ENCODE measurements around the gene CKAP2L.

CKAP2L gene, protein sequence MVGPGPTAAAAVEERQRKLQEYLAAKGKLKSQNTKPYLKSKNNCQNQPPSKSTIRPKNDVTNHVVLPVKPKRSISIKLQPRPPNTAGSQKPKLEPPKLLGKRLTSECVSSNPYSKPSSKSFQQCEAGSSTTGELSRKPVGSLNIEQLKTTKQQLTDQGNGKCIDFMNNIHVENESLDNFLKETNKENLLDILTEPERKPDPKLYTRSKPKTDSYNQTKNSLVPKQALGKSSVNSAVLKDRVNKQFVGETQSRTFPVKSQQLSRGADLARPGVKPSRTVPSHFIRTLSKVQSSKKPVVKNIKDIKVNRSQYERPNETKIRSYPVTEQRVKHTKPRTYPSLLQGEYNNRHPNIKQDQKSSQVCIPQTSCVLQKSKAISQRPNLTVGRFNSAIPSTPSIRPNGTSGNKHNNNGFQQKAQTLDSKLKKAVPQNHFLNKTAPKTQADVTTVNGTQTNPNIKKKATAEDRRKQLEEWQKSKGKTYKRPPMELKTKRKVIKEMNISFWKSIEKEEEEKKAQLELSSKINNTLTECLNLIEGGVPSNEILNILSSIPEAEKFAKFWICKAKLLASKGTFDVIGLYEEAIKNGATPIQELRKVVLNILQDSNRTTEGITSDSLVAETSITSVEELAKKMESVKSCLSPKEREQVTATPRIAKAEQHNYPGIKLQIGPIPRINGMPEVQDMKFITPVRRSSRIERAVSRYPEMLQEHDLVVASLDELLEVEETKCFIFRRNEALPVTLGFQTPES

DNA sequence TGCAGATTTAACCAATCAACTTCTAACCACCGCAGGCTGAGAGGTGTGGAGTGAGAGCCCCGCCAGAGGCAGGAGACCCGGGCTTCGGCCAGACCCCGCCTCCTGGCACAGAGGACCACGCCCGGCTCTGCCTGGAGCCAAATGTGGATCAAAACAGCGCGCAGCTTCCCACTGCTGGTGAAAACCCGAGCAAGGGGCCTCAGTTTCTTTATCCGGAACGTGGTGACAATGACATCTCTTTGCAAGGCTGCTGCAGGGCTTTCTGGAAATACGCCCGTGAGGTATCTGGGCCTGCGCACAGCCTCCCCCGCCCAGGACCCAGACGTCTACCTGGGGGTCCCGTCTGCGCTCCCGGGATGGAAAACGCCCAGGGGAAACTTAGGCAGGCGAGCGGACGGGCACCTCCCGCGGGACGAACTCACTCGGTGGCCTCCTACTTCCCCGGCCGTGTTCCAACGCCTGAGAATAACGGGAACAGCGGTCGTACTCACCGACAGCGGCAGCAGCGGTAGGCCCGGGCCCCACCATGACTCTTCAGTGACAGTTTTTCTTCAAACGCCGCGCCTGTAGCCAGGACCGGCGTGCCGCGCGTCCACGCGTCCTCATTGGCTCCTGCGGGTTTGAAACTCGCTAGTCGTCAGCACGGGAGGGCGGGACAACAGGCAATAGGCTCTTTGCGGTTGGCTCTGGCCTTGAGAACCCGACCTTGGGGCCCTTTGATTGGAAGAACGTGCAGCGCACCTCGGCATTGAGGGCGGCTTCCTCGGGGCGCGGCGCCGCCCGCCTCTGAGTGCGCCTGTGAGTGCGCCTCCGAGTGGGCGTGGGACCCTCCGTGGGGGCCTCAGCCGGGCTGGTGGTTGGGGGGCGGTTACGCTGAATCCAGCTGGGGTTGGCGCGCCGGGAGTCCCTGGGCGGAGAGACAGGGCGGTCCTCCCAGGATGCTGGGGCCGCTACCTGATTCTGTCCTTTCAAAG lies at the start of gene CKAP2L:
CKAP2L (minus strand) TSS at position 539 of the 974 bp plus-strand sequence; CDS start at position 528, 11 bp downstream.
- DNase-seq (peak; percentile 94), ATAC-seq (peak; percentile 97)

DNA sequence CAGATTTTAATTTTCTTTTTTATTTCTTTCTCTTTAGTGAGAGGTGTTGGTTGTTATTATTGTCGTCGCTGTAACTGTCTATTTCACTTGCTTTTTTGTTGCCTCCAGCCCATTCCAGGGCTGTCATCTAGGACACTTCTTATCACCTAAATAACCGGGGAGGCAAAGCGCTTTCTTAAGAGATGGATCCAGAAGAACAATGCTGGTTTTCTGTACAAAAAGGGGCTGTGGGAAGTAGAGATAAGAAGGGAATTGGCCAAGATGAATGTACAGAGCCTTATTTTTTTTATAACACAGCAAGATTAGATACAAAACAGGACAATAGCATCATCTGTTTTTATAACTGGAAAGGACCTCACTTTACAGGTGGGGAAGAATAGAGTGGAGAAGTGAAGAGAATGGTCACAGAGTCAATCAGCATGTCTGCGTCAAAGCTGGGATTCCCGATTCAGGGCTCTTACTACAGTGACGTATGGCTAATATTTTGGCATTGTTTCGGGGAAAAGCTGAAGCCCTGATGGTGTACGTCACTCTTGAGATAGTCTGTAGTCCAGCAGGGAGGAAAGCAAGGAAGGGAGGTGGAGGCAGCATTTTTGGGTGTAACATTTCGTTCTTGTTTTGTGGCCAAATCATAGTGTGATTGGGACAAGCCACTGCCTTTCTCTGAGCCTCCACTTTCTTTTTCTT lies 49.0 kb upstream of the CKAP2L start:
- ATAC-seq, result no peak
- no peak for DNase-seq

DNA sequence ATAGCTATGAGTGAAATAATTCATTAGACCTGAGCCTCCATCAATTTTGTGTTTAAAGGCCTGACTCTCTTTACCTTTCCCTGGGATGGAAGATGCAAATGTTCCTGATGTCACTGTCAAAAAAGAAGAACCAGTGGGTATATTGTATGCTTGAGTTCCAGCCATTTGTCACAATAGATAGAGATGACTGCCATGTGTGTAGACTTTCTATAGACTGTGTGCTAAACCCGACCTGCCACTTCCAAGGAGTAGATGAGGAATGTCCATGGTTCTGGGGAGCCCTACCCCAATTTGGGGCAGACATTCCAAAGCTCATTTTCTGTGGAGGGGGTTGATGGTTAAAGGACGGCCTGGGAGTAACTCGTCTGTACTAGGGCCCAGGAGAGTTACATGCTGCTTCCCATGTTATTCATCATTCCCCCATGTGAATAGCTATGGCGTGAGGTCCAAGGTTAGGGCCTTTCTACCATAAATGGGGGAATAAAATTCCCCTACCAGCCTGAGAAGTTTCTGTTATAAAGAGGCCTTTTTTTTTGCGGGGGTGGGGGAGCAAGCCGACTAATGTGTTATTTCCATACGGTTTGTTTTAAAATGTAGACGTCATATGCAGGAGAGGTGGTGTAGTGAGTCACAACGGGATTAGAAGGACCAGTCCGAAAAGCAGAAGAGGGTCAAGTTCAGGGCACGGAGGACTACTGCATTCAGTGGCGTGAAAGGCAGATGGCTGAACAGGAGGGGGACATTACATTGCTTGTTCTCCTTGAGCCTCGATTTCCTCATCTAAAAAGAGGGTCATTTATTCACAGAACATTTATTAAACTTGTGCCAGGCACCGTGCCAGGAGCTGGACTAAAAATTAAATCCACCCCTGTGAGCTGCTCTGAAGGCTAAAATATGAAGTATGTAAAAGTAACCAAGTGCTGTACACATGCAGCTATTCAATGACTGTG lies 48.2 kb upstream of the CKAP2L start:
- no peak for DNase-seq
- ATAC-seq, result no peak

DNA sequence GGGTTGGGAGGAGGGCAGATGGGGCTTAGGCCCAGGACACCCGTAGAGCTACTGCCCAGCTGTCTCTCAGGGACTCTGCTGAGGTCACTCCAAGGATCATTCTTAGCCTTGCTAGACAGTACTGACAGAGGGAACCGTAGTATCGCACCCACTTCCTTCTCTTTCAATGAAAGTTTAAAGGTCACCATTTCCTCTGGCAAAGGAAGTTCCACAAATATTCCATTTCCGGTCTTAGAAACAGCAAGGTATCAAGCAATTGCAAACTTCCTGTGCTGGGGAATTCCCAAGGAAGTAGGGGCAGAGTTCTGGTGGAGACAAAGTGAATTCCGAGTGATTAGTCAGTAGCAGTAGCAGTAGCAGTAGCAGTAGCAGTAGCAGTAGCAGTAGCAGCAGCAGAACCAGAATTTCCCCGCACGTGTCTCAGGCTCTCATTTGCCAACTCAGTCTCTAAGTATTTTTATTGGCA lies 47.5 kb upstream of the CKAP2L start:
- DNase-seq, result no peak
- ATAC-seq, result peak; percentile 75

DNA sequence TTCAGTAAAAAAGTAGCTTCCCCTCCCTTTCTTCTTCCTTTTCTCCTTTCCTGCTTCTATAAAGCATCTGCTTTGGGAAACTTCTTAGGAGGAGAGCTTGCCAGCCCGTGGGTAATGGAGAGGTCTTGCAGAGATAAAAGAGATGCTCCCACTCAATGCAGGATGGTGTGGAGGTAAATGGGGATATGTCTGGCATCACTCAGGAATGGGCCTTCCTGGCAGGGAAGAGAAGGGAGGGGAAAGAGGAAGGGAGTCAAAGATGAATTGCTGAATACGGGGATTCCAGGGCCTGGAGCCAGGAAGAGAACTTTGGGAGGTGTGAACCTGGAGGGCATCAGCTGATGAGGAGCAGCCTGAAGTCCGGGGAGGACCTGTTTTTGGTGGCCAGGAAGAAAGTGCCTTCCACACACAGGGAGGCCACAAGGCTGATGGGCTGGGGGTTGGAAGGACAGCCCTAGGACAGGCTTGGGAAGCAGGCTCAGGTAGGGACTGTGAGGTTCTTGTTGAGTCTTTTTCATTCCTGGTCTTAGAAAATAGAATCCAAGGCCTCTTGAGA lies 46.9 kb upstream of the CKAP2L start:
- no peak for ATAC-seq
- no peak for DNase-seq

DNA sequence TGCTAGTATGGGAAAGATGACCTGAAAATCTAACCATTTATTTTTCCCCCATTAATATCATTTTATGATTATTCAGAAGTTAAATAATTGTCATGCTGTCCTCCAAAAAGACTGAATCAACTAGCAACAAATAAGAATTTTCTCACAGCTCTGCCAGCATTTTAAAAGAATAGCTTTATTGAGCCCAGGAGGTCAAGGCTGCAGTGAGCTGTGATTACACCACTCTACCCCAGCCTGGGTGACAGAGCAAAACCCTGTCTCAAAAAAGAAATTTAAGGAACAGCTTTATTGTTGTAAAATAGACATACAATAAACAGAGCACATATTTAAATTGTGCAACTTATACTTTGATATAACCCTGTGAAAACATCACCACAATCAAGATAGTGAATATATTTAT lies 44.7 kb upstream of the CKAP2L start:
- no peak for DNase-seq
- ATAC-seq, result no peak

DNA sequence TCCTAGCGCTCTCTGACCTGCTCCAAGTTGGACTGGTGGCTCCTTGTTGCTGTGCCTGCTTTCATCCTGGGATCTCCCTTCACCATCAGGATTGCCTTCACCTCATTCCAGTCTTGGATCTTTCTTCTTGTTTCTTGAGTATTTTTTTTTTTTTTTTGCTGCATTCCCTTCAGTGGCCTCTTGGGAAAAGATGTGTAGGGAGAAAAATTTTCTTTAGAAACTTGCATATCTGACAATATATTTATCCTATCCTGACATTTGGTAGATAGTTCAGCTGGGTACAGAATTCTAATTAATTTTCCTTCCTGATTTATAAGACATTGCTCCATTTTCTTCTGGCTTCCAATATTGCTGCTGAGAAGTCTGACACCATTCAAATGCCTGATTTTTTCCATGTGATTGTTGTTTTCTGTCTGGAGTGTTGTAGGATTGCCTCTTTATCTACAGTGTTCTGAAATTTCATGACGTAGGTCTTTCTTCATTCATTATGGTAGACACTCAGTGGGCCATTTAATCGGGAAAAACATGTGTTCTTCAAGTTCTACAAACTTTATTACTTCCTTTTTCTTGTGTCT lies 42.9 kb upstream of the CKAP2L start:
- DNase-seq (no peak), ATAC-seq (no peak)

DNA sequence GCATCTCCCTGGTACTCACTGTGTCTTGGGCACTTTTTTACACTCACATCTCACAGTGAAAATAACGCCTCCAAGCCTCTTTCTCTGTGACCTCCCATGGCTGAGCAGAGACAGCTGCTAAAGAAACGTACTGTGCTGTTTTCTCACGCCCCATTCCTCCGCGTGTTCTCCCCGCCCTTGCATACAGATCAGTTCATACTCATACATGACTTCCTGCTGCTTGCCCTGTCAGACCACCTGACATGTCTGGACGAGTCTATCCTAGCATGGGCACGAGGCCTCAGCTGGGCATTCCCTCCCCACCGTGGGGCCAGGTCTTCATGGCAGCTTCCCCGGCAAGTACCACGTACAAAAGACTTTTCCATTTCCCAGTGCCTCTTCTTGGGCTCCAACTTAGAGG lies 41.1 kb upstream of the CKAP2L start:
- ATAC-seq (no peak), DNase-seq (no peak)

DNA sequence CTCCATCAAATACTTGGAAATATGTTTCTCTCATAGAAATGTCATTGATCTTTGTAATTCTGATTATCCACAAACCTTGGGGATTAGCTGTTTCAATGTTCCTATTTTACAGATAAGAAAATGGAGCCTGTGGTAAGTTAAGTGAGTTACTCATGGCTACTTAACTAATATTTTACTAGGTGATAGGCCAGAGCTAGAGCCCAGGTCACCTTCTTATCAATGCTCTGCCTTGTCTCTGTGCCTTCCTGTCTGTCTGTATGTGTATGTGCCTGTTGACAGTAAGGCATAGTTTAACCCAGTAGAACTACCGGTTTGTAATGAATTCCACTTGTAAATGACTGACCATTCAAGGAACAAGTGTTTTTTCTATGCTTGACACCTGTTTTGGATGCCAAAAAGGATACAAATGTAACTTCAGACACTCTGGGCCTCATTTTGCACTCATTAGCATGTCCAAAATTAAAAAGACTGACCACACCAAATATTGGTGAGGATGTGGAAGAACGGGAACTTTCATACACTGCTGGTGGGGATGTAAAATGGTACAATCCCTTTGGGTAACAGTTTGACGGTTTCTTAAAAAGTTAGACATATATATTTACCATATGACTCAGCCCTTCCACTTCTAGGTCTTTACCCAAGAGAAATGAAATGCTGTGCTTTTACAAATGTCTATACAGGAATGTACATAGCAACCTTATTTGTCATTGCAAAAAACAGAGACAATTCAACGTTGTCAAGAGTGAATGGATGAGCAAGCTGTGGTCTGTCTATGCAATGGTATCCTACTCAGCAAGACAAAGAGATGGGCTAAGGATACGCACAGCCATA lies 39.5 kb upstream of the CKAP2L start:
- no peak for DNase-seq
- ATAC-seq, result peak; percentile 89

DNA sequence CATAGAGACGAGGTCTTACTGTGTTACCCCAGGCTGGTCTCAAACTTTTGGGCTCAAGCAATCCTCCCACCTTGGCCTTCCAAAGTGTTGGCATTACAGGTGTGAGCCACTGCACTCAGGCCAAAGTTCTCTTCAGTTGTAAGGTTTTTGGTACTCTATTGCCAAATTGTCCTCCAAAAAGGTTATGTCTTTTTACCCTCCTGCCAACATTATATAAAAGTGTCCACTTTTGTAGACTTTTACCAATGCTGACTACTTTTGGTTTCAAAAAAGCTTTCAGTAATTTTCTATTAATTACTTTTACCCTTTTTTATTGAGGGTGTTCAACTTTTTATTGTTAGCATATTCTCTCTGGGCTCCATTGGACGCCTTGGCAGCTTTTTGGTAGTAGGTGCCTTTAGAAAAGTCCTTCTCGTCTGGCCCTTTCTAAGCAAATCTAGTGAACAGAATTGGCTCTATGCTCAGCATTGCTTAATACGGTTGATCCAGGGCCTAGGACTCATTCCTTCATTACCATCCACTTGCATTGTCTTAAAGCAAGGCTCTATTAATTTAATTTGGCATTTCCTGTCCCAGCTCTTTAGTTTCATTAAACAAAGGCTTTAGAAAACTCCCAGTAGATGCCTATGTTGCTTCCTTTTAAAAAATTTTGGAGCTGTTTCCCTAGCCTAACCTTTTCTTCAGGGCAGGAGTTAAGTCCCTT lies 36.6 kb upstream of the CKAP2L start:
- no peak for ATAC-seq
- no peak for DNase-seq

DNA sequence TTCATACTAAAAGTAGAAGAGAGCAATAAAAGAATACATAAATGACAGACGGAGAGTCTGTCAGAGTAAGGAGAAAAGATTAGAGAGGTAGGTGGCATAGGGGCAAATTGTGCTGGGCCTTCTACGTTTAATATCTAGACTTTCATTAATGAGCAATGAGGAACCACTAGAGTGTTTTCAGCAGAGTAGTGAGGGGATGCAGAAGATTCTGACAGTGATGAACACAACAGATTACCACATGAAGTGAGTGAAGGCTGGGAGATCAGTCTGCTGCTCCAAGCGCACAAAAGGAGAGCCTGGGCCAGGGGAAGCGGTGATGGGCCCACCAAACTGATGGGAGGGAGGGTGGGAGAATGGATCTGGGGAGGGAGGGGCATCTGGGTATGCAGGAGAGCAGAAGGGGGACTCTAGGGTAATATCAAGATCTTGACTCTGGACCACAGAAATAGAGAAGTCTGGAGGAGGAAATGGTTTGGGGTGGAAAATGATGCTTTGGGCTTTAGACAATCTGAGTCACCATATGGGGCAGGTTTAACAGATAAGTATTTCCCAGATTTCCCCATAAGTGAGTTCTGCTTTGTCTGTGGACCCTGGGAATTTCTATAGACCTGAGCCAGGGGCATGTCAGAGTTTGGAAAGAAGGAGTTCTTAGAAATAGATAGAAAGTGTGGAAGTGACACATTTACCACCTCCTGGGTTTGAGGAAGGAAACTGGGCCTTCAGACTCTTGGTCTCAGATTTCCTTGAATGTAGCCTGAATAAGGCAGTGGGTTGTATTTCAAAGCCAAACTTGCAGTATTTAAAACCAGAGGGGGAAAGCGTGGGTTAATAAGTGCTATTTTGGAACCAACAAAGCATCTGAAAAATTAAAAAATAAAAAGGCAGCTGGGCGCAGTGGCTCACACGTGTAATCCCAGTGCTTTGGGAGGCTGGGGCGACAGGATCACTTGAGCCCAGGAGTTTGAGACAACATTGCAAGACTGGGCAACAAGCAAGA lies 34.9 kb upstream of the CKAP2L start:
- DNase-seq (no peak), ATAC-seq (peak; percentile 41)

DNA sequence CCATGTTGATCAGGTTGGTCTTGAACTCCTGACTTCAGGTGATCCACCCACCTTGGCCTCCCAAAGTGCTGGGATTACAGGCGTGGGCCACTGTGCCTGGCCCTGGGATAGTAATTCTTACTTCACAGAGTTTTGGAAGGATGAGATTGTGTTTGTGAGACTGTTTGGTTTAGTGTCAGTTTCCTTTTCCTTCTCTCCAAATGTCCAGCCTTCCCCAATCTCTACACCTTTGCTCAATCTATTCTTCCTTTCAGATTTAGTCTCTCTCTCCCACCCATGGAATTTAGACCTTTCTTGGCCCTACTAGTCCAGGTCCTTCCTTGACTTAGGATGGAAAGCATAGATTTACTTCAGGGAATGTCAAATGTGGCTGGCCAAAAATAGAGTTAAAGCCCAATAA lies 32.1 kb upstream of the CKAP2L start:
- DNase-seq (no peak), ATAC-seq (no peak)

DNA sequence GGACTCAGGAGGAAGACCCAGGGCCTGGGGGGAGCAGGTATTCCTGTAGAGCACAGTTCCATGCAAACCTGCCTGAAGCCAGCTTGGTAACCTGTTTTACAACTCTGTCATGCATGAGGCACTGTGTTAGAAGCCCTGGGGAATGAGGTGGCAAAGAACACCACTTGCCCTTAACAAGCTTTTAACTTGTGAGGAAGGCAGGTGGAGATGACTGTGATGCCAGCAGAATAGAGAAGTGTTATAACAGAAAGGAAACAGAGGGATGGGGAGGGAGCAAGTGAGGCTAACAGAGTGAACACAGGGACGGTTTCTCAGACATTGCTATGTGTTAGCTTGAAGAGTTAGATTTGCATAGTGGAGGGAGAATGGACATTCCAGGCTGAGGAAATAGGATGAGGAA lies 31.4 kb upstream of the CKAP2L start:
- ATAC-seq (no peak), DNase-seq (no peak)

DNA sequence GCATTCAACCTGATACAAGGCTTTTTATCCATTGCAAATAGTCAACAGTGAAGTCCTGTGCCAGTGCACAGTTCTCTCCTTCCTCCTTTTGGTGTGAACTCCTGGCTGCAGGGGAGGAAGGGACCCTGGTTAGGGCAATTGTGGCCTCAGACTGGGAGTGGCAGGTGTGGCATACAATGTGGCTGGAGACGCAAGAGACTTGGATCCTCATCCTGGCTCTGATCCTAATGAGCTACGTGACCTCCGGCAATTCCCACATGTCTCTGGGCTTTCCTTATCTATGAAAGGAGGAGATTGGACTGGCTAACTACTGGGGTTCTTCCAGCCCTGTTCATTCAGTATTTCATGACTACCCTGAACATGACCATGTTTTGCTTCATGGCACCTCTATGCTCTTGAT lies 30.4 kb upstream of the CKAP2L start:
- no peak for ATAC-seq

DNA sequence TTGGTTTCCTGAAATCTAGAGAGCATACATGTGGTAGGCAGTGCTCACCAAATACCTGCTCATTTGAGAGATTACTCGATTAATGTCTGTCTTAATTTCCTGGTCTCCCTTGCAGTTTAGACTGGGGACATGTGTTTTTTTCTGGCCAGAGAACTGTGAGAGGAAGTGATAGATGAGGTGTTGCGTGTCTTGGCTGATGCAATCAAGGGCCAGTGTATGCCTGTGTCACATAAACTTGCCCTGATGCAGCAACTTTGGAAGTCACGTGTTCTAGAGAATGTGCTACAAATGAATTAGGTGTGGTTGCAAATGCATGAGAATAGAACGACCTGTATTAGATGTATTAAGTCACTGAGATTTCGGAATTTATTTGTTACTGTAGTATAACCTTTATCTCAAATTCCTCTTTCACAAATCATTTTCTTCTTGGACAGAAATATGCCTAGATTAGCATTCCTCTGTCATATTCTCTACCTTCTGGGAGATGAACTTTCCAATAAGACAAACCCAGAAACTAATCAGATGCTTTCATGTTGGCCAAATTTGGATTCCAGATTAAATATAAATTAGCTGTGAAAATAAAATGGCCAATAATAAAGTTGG lies 29.8 kb upstream of the CKAP2L start:
- no peak for DNase-seq
- peak; percentile 51 for ATAC-seq

More for the DNA sequence above, 30.4 kb upstream of the CKAP2L start:
- DNase-seq, result no peak

DNA sequence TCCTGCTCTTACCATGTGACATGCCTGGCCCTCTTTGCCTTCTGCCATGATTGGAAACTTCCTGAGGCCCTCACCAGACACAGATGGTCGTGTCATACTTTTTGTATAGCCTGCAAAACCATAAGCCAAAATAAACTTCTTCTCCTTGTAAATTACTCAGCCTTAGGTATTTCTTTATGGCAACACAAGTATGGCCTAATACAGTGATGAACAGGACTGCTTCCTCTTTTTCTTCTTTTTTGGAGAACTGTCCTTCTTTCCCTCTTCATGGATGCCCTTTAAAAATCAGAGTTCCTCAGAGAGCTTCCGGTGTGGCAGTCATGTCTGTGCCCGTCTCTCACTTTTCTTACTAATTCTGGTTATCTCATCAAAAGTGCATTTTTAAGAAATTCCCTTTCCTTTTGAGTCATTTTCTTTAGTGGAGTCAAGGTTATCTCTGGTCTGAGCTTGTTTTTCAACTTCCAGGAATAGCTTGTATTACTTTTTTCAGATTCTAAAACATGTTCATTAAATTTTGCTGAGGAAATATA lies 29.1 kb upstream of the CKAP2L start:
- DNase-seq (no peak), ATAC-seq (no peak)
